Measurements from ENCODE around the gene PIKFYVE.

GRCh38 chr2:208268156-208268952 is 2.3 kb downstream of the PIKFYVE start:
- TF ChIP-seq, protein P1, sequence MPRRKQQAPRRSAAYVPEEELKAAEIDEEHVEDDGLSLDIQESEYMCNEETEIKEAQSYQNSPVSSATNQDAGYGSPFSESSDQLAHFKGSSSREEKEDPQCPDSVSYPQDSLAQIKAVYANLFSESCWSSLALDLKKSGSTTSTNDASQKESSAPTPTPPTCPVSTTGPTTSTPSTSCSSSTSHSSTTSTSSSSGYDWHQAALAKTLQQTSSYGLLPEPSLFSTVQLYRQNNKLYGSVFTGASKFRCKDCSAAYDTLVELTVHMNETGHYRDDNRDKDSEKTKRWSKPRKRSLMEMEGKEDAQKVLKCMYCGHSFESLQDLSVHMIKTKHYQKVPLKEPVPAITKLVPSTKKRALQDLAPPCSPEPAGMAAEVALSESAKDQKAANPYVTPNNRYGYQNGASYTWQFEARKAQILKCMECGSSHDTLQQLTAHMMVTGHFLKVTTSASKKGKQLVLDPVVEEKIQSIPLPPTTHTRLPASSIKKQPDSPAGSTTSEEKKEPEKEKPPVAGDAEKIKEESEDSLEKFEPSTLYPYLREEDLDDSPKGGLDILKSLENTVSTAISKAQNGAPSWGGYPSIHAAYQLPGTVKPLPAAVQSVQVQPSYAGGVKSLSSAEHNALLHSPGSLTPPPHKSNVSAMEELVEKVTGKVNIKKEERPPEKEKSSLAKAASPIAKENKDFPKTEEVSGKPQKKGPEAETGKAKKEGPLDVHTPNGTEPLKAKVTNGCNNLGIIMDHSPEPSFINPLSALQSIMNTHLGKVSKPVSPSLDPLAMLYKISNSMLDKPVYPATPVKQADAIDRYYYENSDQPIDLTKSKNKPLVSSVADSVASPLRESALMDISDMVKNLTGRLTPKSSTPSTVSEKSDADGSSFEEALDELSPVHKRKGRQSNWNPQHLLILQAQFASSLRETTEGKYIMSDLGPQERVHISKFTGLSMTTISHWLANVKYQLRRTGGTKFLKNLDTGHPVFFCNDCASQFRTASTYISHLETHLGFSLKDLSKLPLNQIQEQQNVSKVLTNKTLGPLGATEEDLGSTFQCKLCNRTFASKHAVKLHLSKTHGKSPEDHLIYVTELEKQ (tag by site-specific recombination; IDR thresholded peaks at IDR 0.05; ENCODE audit: borderline replicate concordance) = no peak
- TF ChIP-seq PBX3 (CRISPR knock-in tag; IDR thresholded peaks at IDR 0.05) (no peak), ZNF391 (tag by site-specific recombination; IDR thresholded peaks at IDR 0.05; ENCODE audit: borderline replicate concordance, low read depth) (no peak), ZNF530 (tag by site-specific recombination; IDR thresholded peaks at IDR 0.05; ENCODE audit: low read depth) (no peak), ZNF76 (tag by site-specific recombination; IDR thresholded peaks at IDR 0.05; ENCODE audit: borderline replicate concordance, low read depth) (no peak), ZNF514 (tag by site-specific recombination; IDR thresholded peaks at IDR 0.05) (no peak), ZNF548 (tag by site-specific recombination; IDR thresholded peaks at IDR 0.05) (no peak), ZNF24 (tag by site-specific recombination; IDR thresholded peaks at IDR 0.05) (no peak), WT1 (tag by site-specific recombination; IDR thresholded peaks at IDR 0.05) (no peak), ZNF341 (tag by site-specific recombination; IDR thresholded peaks at IDR 0.05; ENCODE audit: low read depth) (no peak), ZNF148 (tag by site-specific recombination; IDR thresholded peaks at IDR 0.05; ENCODE audit: borderline replicate concordance) (no peak), YY2 (tag by site-specific recombination; IDR thresholded peaks at IDR 0.05) (no peak), YY1 (tag by site-specific recombination; IDR thresholded peaks at IDR 0.05) (no peak)
- TF ChIP-seq, protein P2, sequence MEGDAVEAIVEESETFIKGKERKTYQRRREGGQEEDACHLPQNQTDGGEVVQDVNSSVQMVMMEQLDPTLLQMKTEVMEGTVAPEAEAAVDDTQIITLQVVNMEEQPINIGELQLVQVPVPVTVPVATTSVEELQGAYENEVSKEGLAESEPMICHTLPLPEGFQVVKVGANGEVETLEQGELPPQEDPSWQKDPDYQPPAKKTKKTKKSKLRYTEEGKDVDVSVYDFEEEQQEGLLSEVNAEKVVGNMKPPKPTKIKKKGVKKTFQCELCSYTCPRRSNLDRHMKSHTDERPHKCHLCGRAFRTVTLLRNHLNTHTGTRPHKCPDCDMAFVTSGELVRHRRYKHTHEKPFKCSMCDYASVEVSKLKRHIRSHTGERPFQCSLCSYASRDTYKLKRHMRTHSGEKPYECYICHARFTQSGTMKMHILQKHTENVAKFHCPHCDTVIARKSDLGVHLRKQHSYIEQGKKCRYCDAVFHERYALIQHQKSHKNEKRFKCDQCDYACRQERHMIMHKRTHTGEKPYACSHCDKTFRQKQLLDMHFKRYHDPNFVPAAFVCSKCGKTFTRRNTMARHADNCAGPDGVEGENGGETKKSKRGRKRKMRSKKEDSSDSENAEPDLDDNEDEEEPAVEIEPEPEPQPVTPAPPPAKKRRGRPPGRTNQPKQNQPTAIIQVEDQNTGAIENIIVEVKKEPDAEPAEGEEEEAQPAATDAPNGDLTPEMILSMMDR (tag by site-specific recombination; IDR thresholded peaks at IDR 0.05) = no peak
